CD8-positive, alpha-beta memory T cell (primary cell): ENCODE measurements around the gene ARHGEF26. TPM values are rescaled to one million over a fixed set of nuclear protein-coding genes. Genes with fewer than 3 reads are reported as not detected.
A peak's percentile ranks its signal among the peaks of the same experiment; 100 is the strongest.

Experiments used
- CTCF ChIA-PET: fragments of 350-600 bp; sonication (Branson Sonifier 250); formaldehyde crosslinking; loops from one replicate; lab custom pipeline; 2021; ENCODE audit warnings: antibody characterized with exemption; lab: Charles Lee
- POLR2A ChIA-PET: fragments of 350-600 bp; sonication (Branson Sonifier 250); formaldehyde crosslinking; loops from one replicate; lab custom pipeline; 2021; ENCODE audit warnings: antibody characterized with exemption; lab: Charles Lee
- DNase-seq, 5 donors: peaks; one replicate each; pipeline versions ENCODE4 v3.0.0 to v3.0.0-alpha.2; 2020 to 2022; ENCODE audit warnings: mixed read lengths in 1 of 5
- H3K27ac ChIP-seq: one replicate; pipeline ENCODE4 v1.7.0; 2013; ENCODE audit warnings: low read depth, mild to moderate bottlenecking, low read length, moderate library complexity
- H3K27me3 ChIP-seq: 2 replicates; pipeline ENCODE4 v1.7.0; 2013; ENCODE audit warnings: low read length, mild to moderate bottlenecking; ENCODE audit not compliant: insufficient read depth, poor library complexity, severe bottlenecking
- H3K36me3 ChIP-seq: 2 replicates; pipeline ENCODE4 v1.7.0; 2013; ENCODE audit warnings: mild to moderate bottlenecking, low read length, moderate library complexity; ENCODE audit not compliant: insufficient read depth
- H3K4me1 ChIP-seq: 2 replicates; pipeline ENCODE4 v1.7.0; 2013; ENCODE audit warnings: mild to moderate bottlenecking, low read length, moderate library complexity; ENCODE audit not compliant: insufficient read depth
- H3K4me3 ChIP-seq: 2 replicates; pipeline ENCODE4 v1.7.0; 2013; ENCODE audit warnings: mild to moderate bottlenecking, low read length
- H3K9me3 ChIP-seq: 2 replicates; pipeline ENCODE4 v1.7.0; 2013; ENCODE audit warnings: mild to moderate bottlenecking, low read length
- H3K27ac Mint-ChIP-seq, 8 donors: one replicate each; pipeline ENCODE4 v1.8.0; 2020 to 2021; ENCODE audit warnings: mixed read lengths in 8 of 8, mild to moderate bottlenecking in 6 of 8, inconsistent platforms in 3 of 8, moderate library complexity in 3 of 8
- H3K27me3 Mint-ChIP-seq, 2 donors: one replicate each; pipeline ENCODE4 v1.8.0; 2020 to 2021; ENCODE audit warnings: mixed read lengths in 2 of 2, mild to moderate bottlenecking in 1 of 2, moderate library complexity in 1 of 2
- H3K36me3 Mint-ChIP-seq, 3 donors: one replicate each; pipeline ENCODE4 v1.8.0; 2020 to 2021; ENCODE audit warnings: mixed read lengths in 3 of 3, inconsistent platforms in 1 of 3, mild to moderate bottlenecking in 1 of 3
- H3K4me1 Mint-ChIP-seq, 3 donors: one replicate each; pipeline ENCODE4 v1.8.0; 2020 to 2021; ENCODE audit warnings: mixed read lengths in 3 of 3, inconsistent platforms in 1 of 3, mild to moderate bottlenecking in 1 of 3
- H3K4me3 Mint-ChIP-seq, 7 donors: one replicate each; pipeline ENCODE4 v1.8.0; 2020 to 2021; ENCODE audit warnings: mixed read lengths in 7 of 7, mild to moderate bottlenecking in 6 of 7, moderate library complexity in 4 of 7, inconsistent platforms in 2 of 7
- H3K9me3 Mint-ChIP-seq, 5 donors: one replicate each; pipeline ENCODE4 v1.8.0; 2020 to 2022; ENCODE audit warnings: mixed read lengths in 5 of 5, mild to moderate bottlenecking in 3 of 5, moderate library complexity in 2 of 5, inconsistent platforms in 1 of 5
- polyA plus RNA-seq: library from polyadenylated mRNA; unstranded; fragments of 300-500 nt; fragmentation: Illumina TruSeq; gene quantifications from one replicate; pipeline ENCODE4 v1.2.3, GENCODE V29; 2021
- total RNA-seq, 2 experiments: library from RNA; stranded (reverse); gene quantifications; one replicate each; pipeline ENCODE4 v1.2.3, GENCODE V29; 2021

Gene ARHGEF26
- total and polyA plus RNA-seq, 3 experiments from 2014 or later: 0.08 to 0.13 (median 0.09) TPM

DNA sequence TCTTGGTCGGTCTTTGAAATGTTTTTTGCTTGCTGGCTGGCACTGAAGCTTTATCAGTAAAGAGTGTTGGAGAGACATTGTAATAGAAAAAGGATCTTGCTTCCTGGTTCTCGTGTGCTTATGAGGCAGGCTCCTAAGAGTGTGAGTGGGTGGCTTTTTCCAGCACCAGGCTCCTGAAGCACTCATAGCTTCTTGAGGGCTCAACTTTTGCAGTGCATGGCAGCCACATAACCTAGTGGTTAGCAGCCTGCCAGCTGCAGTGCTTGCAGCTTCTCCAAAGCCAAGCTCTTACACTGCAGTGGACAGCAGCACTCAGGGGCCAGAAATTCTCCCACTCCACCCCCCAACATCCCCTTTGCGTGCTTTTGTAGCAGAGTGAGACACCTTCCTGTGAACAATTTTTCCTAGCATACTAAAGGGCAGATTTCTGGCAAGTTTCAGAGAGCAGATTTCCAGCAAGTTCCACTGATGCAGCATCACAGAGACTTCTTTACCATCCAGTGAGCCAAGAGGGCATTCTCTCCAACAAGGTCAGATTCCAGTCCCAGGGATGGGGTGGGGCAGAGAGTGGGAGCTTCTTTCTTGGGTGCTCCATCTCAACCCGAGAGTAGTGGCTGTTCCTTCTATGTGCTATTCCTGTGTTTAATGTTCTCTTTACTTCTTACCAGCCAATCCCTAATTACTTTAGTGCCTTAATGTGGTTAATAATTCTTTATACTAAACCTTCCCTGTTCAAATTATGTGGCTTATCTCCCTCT lies 15.8 kb upstream of the ARHGEF26 start:
- H3K36me3 Mint-ChIP-seq: no peaks in the 10 kb centered on the region
- H3K27me3 Mint-ChIP-seq: no peaks in the 10 kb centered on the region
- no peaks in the 10 kb centered on the region for H3K4me1 Mint-ChIP-seq
- H3K4me3 Mint-ChIP-seq: no peak overlapping the region
- POLR2A ChIA-PET: no interaction called here
- no peaks in the 10 kb centered on the region for H3K9me3 Mint-ChIP-seq
- no peaks in the 10 kb centered on the region for H3K27me3 ChIP-seq
- no peak overlapping the region for H3K4me3 ChIP-seq
- H3K36me3 ChIP-seq: no peaks in the 10 kb centered on the region
- no peaks in the 10 kb centered on the region for H3K4me1 ChIP-seq
- no peaks in the 10 kb centered on the region for H3K9me3 ChIP-seq
- CTCF ChIA-PET: interaction anchor here (1.2 kb wide), 1 partner anchor 16 kb away, joined by 3 read pairs; the partner anchor contains the start of gene ARHGEF26
- no peak overlapping the region for H3K27ac ChIP-seq
- H3K27ac Mint-ChIP-seq: no peak overlapping the region
- DNase-seq: no peak

DNA sequence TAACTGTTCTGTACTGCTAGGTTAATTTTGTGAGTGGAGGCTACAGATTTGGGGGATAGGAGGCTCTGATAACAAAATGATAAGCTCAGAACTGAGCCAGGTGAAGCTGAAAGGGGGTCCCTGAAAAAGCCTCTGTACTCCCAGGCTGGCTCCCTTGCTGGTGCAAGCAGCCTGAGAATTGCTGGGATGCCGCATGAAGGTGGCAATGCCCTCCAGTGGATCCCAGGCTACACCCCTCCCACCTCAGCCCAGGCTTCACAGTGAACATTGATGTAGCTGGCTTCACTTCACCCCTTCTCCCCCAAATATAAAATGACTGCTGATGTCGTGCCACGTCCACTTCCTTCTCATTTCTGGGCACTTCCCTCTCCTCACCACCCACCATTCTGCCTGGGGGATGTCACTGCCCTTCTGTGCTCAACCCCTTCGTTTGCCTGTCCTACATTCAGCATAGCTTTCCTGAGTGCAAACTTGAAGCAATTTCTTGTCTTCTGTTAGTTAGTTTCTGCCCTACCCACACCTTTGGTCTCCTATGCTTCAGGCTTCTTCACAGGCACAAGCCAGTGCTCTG lies 9.7 kb upstream of the ARHGEF26 start:
- H3K4me3 Mint-ChIP-seq: no peak overlapping the region
- no peaks in the 10 kb centered on the region for H3K27me3 ChIP-seq
- POLR2A ChIA-PET: no interaction called here
- H3K4me1 ChIP-seq: no peaks in the 10 kb centered on the region
- no peaks in the 10 kb centered on the region for H3K36me3 Mint-ChIP-seq
- H3K4me3 ChIP-seq: no peak overlapping the region
- DNase-seq: no peak
- H3K27me3 Mint-ChIP-seq: peaks cover 1 to 9% of the 10 kb centered on the region in 2 donors
- peaks cover 0 to 2% (median 0%) of the 10 kb centered on the region in 5 donors for H3K9me3 Mint-ChIP-seq
- no peak overlapping the region for H3K27ac ChIP-seq
- CTCF ChIA-PET: no interaction called here
- H3K4me1 Mint-ChIP-seq: no peaks in the 10 kb centered on the region
- no peaks in the 10 kb centered on the region for H3K9me3 ChIP-seq
- H3K36me3 ChIP-seq: no peaks in the 10 kb centered on the region
- H3K27ac Mint-ChIP-seq: no peak overlapping the region

DNA sequence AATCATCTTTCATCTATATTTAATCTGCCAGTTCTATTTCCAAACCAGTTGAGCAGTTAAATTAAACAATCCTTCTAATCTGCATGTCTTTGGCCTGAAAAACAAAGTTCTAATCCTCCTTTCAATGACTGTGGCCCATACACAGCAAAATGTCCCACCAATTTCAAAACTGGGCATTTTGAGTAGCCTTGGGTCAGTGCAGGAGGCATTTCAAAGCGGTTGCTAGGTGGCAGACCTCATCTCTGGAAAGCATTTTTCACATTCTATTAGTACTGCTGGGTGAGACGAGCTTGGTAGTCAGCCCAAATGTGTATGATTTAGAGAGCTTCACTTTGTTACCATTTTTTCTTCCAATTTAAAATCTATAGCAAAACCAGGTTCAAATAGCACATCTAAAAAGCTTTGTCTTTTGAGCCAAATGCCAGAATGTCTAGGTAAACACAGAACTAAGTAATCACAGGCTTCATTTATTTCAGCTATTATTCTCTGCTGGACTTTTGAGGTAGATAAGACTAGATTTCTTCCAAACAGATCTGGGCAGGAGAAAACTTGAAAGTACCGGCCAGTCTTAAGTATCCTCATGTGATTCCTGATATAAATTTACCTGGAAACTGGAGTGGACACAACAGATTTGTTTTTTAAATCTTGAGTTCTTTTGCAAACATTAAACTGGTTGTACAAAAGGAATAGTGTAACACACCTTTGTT lies 8.9 kb upstream of the ARHGEF26 start:
- H3K4me3 Mint-ChIP-seq: no peak overlapping the region
- H3K9me3 Mint-ChIP-seq: peaks cover 0 to 2% (median 0%) of the 10 kb centered on the region in 5 donors
- H3K27me3 ChIP-seq: no peaks in the 10 kb centered on the region
- H3K9me3 ChIP-seq: no peaks in the 10 kb centered on the region
- peaks cover 1 to 15% of the 10 kb centered on the region in 2 donors for H3K27me3 Mint-ChIP-seq
- H3K36me3 ChIP-seq: no peaks in the 10 kb centered on the region
- H3K4me1 ChIP-seq: no peaks in the 10 kb centered on the region
- no peak overlapping the region for H3K27ac Mint-ChIP-seq
- H3K4me3 ChIP-seq: no peak overlapping the region
- H3K36me3 Mint-ChIP-seq: no peaks in the 10 kb centered on the region
- ChIA-PET POLR2A (no interaction called here), CTCF (no interaction called here)
- H3K4me1 Mint-ChIP-seq: no peaks in the 10 kb centered on the region
- no peak for DNase-seq
- no peak overlapping the region for H3K27ac ChIP-seq

DNA sequence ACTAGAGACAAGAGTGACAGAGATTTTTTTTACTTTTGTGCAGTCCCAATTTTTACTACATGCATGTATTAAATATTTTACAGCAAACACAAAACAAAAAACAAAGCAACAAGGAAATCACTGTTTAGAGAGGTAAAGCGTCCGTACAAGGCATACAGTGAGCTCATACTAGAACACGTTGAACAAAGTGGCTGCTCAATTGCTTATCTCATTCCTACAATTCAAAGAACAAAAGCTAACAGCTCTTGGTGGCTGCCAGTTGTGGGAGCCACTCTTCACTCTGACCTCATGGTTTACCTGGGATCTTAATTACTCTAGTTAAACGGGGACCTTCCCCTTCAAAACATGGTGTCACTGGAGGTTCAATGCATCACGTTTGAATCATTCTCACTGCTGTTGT lies 7.6 kb upstream of the ARHGEF26 start:
- CTCF ChIA-PET: no interaction called here

DNA sequence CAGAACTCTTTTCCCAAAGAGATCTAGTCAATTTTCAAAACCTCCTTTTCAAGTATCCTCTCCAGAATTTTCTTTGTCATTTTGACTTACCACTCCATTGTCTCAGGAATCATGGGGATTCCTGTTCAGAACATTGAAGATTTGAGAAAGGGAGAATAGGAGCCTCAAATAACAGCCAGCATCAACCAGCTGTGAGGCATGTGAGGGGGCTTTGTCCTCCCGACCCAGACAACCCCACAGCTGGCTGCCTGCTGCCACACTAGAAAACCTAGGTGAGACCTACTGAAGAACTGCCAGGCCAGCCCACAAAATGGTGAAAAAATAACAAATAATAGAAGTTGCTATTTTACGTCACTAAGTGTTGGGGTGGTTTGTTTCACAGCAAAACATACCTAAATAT lies 5.9 kb upstream of the ARHGEF26 start:
- Histone ChIP-seq H3K27me3 (no peaks in the 10 kb centered on the region), H3K27ac (no peak overlapping the region), H3K4me3 (no peak overlapping the region), H3K4me1 (no peaks in the 10 kb centered on the region), H3K9me3 (no peaks in the 10 kb centered on the region), H3K36me3 (no peaks in the 10 kb centered on the region)
- peaks cover 14 to 38% of the 10 kb centered on the region in 2 donors for H3K27me3 Mint-ChIP-seq
- peaks cover 0 to 3% (median 0%) of the 10 kb centered on the region in 3 donors for H3K36me3 Mint-ChIP-seq
- H3K4me3 Mint-ChIP-seq: no peak overlapping the region
- H3K4me1 Mint-ChIP-seq: peaks cover under 1 to 3% (median under 1%) of the 10 kb centered on the region in 3 donors
- DNase-seq: no peak
- ChIA-PET POLR2A (no interaction called here), CTCF (no interaction called here)
- H3K27ac Mint-ChIP-seq: no peak overlapping the region
- H3K9me3 Mint-ChIP-seq: peaks cover 0 to 2% (median 0%) of the 10 kb centered on the region in 5 donors

More for the DNA sequence above, 7.6 kb upstream of the ARHGEF26 start:
- Histone ChIP-seq H3K4me3 (no peak overlapping the region), H3K9me3 (no peaks in the 10 kb centered on the region), H3K36me3 (no peaks in the 10 kb centered on the region), H3K4me1 (no peaks in the 10 kb centered on the region), H3K27me3 (no peaks in the 10 kb centered on the region), H3K27ac (no peak overlapping the region)
- Mint-ChIP-seq H3K4me3 (no peak overlapping the region), H3K4me1 (no peaks in the 10 kb centered on the region), H3K36me3 (no peaks in the 10 kb centered on the region), H3K27me3 (peaks cover 7 to 24% of the 10 kb centered on the region in 2 donors), H3K27ac (no peak overlapping the region), H3K9me3 (peaks cover 0 to 2% (median 0%) of the 10 kb centered on the region in 5 donors)
- DNase-seq: no peak
- POLR2A ChIA-PET: no interaction called here

DNA sequence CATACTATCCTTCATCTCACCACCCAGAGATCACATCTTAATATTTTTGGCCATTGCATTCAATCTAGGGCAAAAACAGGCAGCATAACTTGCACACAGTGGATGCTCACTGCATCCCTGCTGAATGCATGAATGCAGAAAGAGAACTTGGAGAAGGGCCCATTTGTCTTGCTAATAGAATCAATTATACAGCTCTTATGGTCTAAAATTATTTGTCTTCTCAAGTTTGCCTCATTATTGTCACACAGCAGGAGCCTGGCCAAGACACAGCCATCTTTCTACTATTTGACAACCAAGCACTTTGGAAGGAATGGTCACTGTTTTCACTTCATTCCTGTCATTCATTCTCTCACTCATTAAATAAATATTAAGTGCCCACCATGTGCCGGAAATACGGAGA lies 1.2 kb upstream of the ARHGEF26 start:
- H3K27me3 Mint-ChIP-seq: peaks cover 31 to 64% of the 10 kb centered on the region in 2 donors
- POLR2A ChIA-PET: no interaction called here
- H3K9me3 Mint-ChIP-seq: peaks cover 0 to 3% (median 0%) of the 10 kb centered on the region in 5 donors
- Histone ChIP-seq H3K36me3 (no peaks in the 10 kb centered on the region), H3K27me3 (peaks cover 5% of the 10 kb centered on the region), H3K4me1 (no peaks in the 10 kb centered on the region), H3K27ac (no peak overlapping the region), H3K9me3 (no peaks in the 10 kb centered on the region), H3K4me3 (no peak overlapping the region)
- DNase-seq: no peak
- H3K27ac Mint-ChIP-seq: no peak overlapping the region
- H3K4me1 Mint-ChIP-seq: peaks cover 19 to 29% (median 22%) of the 10 kb centered on the region in 3 donors
- CTCF ChIA-PET: no interaction called here
- no peak overlapping the region for H3K4me3 Mint-ChIP-seq
- peaks cover 0 to 3% (median 0%) of the 10 kb centered on the region in 3 donors for H3K36me3 Mint-ChIP-seq

DNA sequence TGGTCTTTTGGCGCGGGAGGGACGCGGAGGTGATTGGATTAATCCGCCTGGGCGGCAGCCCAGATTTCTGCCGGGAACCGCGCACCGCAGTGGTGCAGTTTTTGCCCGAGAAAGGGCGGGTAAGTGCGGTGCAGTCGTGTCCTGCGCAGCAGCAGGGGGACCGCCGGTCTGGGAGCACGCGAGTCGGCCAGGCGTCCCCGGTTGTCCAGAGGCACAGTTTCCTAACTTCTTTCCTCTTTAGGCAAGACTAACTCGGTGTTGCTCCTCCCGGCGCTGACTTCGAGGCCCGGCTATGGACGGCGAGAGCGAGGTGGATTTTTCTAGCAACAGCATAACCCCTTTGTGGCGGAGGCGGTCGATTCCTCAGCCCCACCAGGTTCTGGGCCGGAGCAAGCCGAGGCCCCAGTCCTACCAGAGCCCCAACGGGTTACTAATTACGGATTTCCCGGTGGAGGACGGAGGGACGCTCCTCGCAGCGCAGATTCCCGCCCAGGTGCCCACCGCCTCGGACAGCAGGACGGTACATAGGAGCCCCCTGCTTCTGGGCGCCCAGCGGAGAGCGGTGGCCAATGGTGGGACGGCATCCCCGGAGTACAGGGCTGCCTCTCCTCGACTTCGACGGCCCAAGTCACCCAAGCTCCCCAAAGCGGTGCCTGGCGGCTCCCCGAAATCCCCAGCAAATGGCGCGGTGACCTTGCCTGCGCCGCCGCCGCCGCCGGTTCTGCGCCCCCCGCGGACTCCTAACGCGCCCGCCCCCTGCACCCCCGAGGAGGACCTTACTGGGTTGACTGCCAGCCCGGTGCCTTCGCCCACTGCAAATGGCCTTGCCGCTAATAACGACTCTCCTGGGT lies 736 bp downstream of the ARHGEF26 start:
- ChIA-PET CTCF (interaction anchor here (0.9 kb wide), 1 partner anchor 16 kb away, joined by 3 read pairs; no protein-coding TSS in a partner anchor), POLR2A (no interaction called here)
- H3K27me3 ChIP-seq: peaks cover 5% of the 10 kb centered on the region
- Mint-ChIP-seq H3K4me1 (peaks cover 19 to 29% (median 22%) of the 10 kb centered on the region in 3 donors), H3K27ac (no peak overlapping the region), H3K9me3 (peaks cover 0 to 3% (median 0%) of the 10 kb centered on the region in 5 donors), H3K27me3 (peaks cover 33 to 76% of the 10 kb centered on the region in 2 donors), H3K4me3 (peak overlapping the region; percentile 41 to 88 (median 75)), H3K36me3 (peaks cover 0 to 3% (median 0%) of the 10 kb centered on the region in 3 donors)
- peak in 2 of 5 donors; percentile 1 to 12 for DNase-seq
- peak overlapping the region; percentile 50 for H3K4me3 ChIP-seq
- H3K27ac ChIP-seq: no peak overlapping the region
- H3K9me3 ChIP-seq: no peaks in the 10 kb centered on the region
- H3K36me3 ChIP-seq: no peaks in the 10 kb centered on the region
- H3K4me1 ChIP-seq: no peaks in the 10 kb centered on the region
